Common myeloid progenitor, CD34-positive (primary cell): ENCODE measurements around the gene FAU.
"Not testable (repeated sequence)": the region's sequence is repeated elsewhere in the genome, so short reads cannot be mapped to it uniquely, and the experiment has no call there.

Experiments used
- CTCF ChIA-PET: fragments of 350-600 bp; sonication (Branson Sonifier 250); formaldehyde crosslinking; loops from one replicate; lab custom pipeline; 2021; ENCODE audit warnings: antibody characterized with exemption; lab: Charles Lee
- POLR2A ChIA-PET: fragments of 350-600 bp; sonication (Branson Sonifier 250); formaldehyde crosslinking; loops from one replicate; lab custom pipeline; 2021; ENCODE audit warnings: antibody characterized with exemption; lab: Charles Lee
- DNase-seq, 3 donors: peaks; one replicate each; pipeline versions ENCODE4 v3.0.0 to v3.0.0-alpha.2; 2013
- H3K27ac ChIP-seq, 2 experiments: 1 replicate in 1 of 2; 2 replicates in 1 of 2; pipeline ENCODE4 v1.7.0; 2013; ENCODE audit warnings: inconsistent platforms in 2 of 2, low read length in 2 of 2, mild to moderate bottlenecking in 2 of 2, low read depth in 1 of 2, moderate library complexity in 1 of 2; ENCODE audit not compliant: severe bottlenecking in 2 of 2, insufficient read depth in 1 of 2, poor library complexity in 1 of 2
- H3K27me3 ChIP-seq, 5 experiments: replicated peaks in 2 of 5; 1 replicate in 3 of 5; 2 replicates in 2 of 5; pipeline versions ENCODE4 v1.6.1 to v1.7.0; 2013; ENCODE audit warnings: low read length in 4 of 5, mild to moderate bottlenecking in 2 of 5, moderate library complexity in 2 of 5, inconsistent platforms in 1 of 5; ENCODE audit not compliant: insufficient read depth in 5 of 5, control insufficient read depth in 4 of 5
- H3K36me3 ChIP-seq, 4 experiments: 1 replicate in 2 of 4; 2 replicates in 2 of 4; pipeline versions ENCODE4 v1.6.1 to v1.7.0; 2013; ENCODE audit warnings: low read length in 3 of 4, control low read depth in 1 of 4, mild to moderate bottlenecking in 1 of 4; ENCODE audit not compliant: control insufficient read depth in 4 of 4, insufficient read depth in 4 of 4
- H3K4me1 ChIP-seq, 4 experiments: 1 replicate in 3 of 4; 2 replicates in 1 of 4; pipeline versions ENCODE4 v1.6.1 to v1.7.1; 2013; ENCODE audit warnings: low read length in 3 of 4, mild to moderate bottlenecking in 3 of 4, control low read depth in 1 of 4, inconsistent platforms in 1 of 4, moderate library complexity in 1 of 4; ENCODE audit not compliant: control insufficient read depth in 4 of 4, insufficient read depth in 4 of 4; ENCODE audit errors: control extremely low read depth in 1 of 4
- H3K4me3 ChIP-seq, 7 experiments: 1 replicate in 4 of 7; 2 replicates in 3 of 7; pipeline versions ENCODE4 v1.5.1 to v1.7.0; 2013; ENCODE audit warnings: mild to moderate bottlenecking in 7 of 7, low read length in 6 of 7, moderate library complexity in 6 of 7, inconsistent platforms in 2 of 7, low read depth in 2 of 7, control low read depth in 1 of 7; ENCODE audit not compliant: insufficient read depth in 4 of 7, control insufficient read depth in 1 of 7; ENCODE audit errors: extremely low read depth in 1 of 7
- H3K9me3 ChIP-seq, 5 experiments: 1 replicate in 4 of 5; 2 replicates in 1 of 5; pipeline versions ENCODE4 v1.6.1 to v1.7.1; 2013; ENCODE audit warnings: low read length in 4 of 5, mild to moderate bottlenecking in 2 of 5, inconsistent platforms in 1 of 5, low read depth in 1 of 5, moderate library complexity in 1 of 5; ENCODE audit not compliant: control insufficient read depth in 4 of 5, insufficient read depth in 2 of 5; ENCODE audit errors: control extremely low read depth in 1 of 5
- WGBS: methylation state at CpG from one replicate; pipeline ENCODE4 v1.1.5; 2013; ENCODE audit not compliant: insufficient coverage; 5-methylcytosine and 5-hydroxymethylcytosine counted together

Gene FAU

DNA sequence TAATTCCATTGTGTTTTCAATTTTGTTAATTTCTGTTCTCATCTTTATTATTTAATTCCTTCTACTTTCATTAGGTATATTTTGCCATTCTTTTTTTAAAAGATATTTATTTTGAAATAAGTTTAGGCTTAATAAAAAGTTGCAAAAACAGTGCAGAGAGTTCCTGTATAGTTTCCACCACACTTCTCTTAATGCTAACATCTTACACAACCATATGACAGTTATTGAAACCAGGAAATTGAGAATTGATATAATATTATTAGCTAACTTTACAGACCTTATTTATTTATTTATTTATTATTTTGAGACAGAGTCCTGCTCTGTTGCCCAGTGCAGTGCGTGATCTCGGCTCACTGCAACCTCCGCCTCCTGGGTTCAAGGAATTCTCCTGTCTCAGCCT lies 34.3 kb upstream of the FAU start:
- Histone ChIP-seq H3K4me3 (no peak overlapping the region), H3K27me3 (no peaks in the 10 kb centered on the region), H3K4me1 (peaks cover 4 to 23% (median 16%) of the 10 kb centered on the region in 4 experiments), H3K36me3 (no peaks in the 10 kb centered on the region), H3K27ac (no peak overlapping the region), H3K9me3 (no peaks in the 10 kb centered on the region)
- no peak for DNase-seq
- CTCF ChIA-PET = interaction anchor here (0.8 to 1.0 kb wide), 2 partner anchors 21 to 44 kb away, joined by 3 read pairs; no protein-coding TSS in a partner anchor
- POLR2A ChIA-PET = no interaction called here
- 94% methylated on average over 3 of the region's 3 CpGs for WGBS

DNA sequence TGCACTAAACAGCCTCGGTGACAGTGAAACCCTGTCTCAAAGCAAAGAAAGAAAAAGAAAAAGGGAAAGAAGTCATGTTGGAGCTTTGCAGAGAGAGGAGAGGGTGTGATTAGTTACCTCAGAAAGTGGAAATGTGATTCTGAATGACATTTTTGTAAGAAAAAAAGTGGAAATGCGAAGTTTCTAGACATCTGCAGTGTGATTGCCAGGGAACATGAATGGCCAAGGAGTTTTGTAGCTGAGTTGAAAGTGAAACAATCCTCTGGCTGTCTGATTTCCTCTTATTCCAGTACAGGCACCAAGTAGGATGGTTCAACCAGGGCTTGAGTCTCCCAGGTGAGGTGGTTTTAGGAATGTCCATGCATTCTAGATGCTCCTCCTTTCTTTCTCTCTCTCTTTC lies 30.2 kb upstream of the FAU start:
- H3K9me3 ChIP-seq = peaks cover 0 to 3% (median 2%) of the 10 kb centered on the region in 5 experiments
- peak overlapping the region in 1 of 2 experiments; percentile 90 for H3K27ac ChIP-seq
- DNase-seq = peak in 2 of 3 donors; percentile 66 to 67
- ChIA-PET POLR2A (interaction anchor here (1.0 to 1.8 kb wide), 4 partner anchors 17 to 28 kb away, joined by 3 to 7 read pairs (median 5); partner anchors contain the start of genes SPDYC and SYVN1), CTCF (interaction anchor here (1.3 to 1.8 kb wide), 6 partner anchors 11 to 38 kb away, joined by 3 to 6 read pairs (median 5); partner anchors contain the start of gene SPDYC)
- H3K4me3 ChIP-seq = peak overlapping the region in 1 of 7 experiments; percentile 8
- H3K4me1 ChIP-seq = peaks cover 13 to 46% (median 44%) of the 10 kb centered on the region in 4 experiments
- no peaks in the 10 kb centered on the region for H3K27me3 ChIP-seq
- 70% methylated on average over 2 of the region's 2 CpGs for WGBS
- H3K36me3 ChIP-seq = no peaks in the 10 kb centered on the region

DNA sequence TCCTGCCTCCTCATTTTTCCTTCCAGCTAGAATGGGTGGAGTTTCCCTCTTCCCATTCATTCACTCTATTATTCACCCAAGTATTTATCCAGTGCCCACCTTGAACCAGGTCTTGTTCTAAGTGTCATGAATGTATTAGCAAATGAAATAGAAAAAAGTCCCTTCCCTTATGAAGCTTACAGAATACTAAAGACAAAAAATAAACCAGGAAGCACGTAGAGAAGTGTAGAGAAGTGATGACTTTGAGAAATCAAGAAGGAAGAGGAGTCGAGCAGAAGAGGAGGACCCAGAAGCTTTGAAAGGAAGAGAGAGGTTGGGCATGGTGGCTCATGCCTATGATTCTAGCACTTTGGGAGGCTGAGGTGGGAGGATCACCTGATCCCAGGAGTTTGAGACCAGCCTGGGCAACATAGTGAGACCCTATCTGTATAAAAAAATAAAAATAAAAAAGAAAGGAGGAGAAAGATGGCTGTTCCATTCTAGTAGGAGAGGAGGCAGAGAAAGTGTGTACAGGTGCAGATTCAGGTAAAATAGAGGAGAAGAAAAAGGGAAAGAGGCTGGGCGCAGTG lies 29.5 kb upstream of the FAU start:
- Histone ChIP-seq H3K27ac (peak overlapping the region; percentile 80 to 90), H3K27me3 (no peaks in the 10 kb centered on the region), H3K4me3 (peak overlapping the region in 2 of 7 experiments; percentile 45 to 59), H3K4me1 (peaks cover 13 to 46% (median 44%) of the 10 kb centered on the region in 4 experiments), H3K9me3 (peaks cover 0 to 4% (median 2%) of the 10 kb centered on the region in 5 experiments), H3K36me3 (no peaks in the 10 kb centered on the region)
- WGBS = 34% methylated on average over 3 of the region's 3 CpGs
- POLR2A ChIA-PET = interaction anchor here (0.7 to 1.8 kb wide), 5 partner anchors 12 to 29 kb away, joined by 3 to 7 read pairs (median 4); partner anchors contain the start of genes SPDYC and SYVN1
- CTCF ChIA-PET = interaction anchor here (0.6 to 1.8 kb wide), 9 partner anchors 12 to 40 kb away, joined by 3 to 6 read pairs (median 5); partner anchors contain the start of gene SPDYC
- peak in 2 of 3 donors; percentile 46 to 57 for DNase-seq

DNA sequence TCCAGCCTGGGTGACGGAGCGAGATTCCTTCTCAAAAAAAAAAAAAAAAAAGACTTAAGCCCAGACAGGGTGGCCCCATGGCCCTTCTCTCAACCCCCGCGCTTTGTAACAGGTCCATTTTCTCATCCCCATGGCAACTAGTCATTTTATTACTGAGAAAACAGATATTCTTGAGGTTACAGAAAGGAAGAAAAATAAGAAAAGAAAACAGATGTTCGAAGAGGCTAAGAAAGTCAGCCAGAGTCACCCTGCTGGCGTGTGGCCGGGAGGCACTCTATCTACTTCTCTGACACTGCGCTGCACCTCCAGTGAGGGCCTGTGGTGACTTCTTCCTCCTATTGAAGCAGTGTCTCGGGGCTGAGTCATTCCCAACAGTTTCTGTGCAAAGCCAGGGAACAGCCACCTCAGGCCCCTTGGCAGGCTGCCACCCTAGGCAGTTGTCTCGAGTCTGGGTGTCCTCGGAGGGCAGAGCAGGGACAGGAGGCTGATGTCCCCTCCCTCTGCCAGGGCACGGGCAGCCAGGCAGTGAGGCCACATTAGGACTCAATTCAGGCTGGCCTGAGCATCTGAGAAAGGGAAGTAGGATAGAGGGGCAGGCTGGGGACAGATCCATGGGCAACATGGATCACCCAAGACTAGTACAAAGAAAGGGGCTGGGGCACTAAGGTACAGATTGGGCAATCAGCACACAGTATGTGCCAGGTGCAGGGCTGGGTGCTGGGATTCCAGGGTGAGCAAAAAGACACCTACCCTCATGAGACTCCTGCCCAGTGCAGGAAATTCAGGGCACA lies 28.8 kb upstream of the FAU start:
- peak; percentile 97 to 99 (median 99) for DNase-seq
- CTCF ChIA-PET = interaction anchor here (0.6 to 5.4 kb wide), 8 partner anchors 15 to 40 kb away, joined by 3 to 55 read pairs (median 4); partner anchors contain the start of genes SPDYC and SYVN1
- POLR2A ChIA-PET = interaction anchor here (1.1 to 3.9 kb wide), 3 partner anchors 15 to 22 kb away, joined by 6 to 26 read pairs (median 7); partner anchors contain the start of gene SYVN1

DNA sequence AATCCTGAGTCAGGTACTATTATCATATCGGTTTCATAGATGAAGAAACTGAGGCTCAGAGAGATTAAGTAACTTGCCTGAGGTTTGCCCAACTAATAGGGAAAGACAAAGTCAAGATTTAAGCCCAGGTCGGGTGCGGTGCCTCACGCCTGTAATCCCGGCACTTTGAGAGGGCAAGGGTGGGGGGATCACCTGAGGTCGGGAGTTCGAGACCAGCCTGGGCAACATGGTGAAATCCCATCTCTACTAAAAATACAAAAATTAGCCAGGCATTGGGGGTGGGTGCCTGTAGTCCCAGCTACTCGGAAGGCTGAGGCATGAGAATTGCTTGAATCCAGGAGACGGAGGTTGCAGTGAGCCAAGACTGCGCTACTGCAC lies 28.2 kb upstream of the FAU start:
- Histone ChIP-seq H3K4me3 (peak overlapping the region in 3 of 7 experiments; percentile 1 to 17 (median 8)), H3K4me1 (peaks cover 13 to 46% (median 44%) of the 10 kb centered on the region in 4 experiments), H3K27ac (peak overlapping the region; percentile 80 to 90)
- H3K9me3 ChIP-seq, H3K36me3 ChIP-seq, DNase-seq, H3K27me3 ChIP-seq: not testable (repeated sequence)
- ChIA-PET CTCF (interaction anchor here (1.0 to 5.4 kb wide), 3 partner anchors 13 to 35 kb away, joined by 3 to 55 read pairs (median 4); partner anchors contain the start of gene SYVN1), POLR2A (interaction anchor here (1.1 to 3.9 kb wide), 2 partner anchors 15 to 21 kb away, joined by 6 to 26 read pairs; partner anchors contain the start of gene SYVN1)
- WGBS = 90% methylated on average over 6 of the region's 10 CpGs

More for the DNA sequence above, 28.8 kb upstream of the FAU start:
- peaks cover 13 to 46% (median 44%) of the 10 kb centered on the region in 4 experiments for H3K4me1 ChIP-seq
- H3K27me3 ChIP-seq = no peaks in the 10 kb centered on the region
- 7% methylated on average over 7 of the region's 12 CpGs for WGBS
- peak overlapping the region in 5 of 7 experiments; percentile 5 to 59 (median 45) for H3K4me3 ChIP-seq
- peak overlapping the region; percentile 80 to 90 for H3K27ac ChIP-seq
- no peaks in the 10 kb centered on the region for H3K36me3 ChIP-seq
- H3K9me3 ChIP-seq = peaks cover 0 to 4% (median 2%) of the 10 kb centered on the region in 5 experiments

DNA sequence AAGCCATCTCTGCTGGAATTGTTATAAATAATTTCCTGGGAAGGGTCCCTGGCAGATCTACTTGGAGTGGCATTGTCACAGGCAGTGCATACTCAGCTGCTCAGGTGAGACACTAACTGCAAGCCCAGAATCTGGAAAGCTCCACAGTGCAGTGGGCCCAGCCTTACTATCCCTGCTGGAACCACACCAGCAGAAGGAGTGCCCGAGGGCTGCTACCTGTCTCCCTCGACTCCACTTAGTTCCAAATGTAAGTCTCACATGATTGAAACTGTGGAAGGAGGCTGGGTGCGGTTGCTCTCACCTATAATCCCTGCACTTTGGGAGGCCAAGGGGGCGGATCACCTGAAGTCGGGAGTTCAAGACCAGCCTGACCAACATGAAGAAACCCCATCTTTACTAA lies 26.7 kb upstream of the FAU start:
- Histone ChIP-seq H3K27me3 (no peaks in the 10 kb centered on the region), H3K4me3 (no peak overlapping the region), H3K27ac (no peak overlapping the region), H3K9me3 (peaks cover 0 to 4% (median 2%) of the 10 kb centered on the region in 5 experiments), H3K36me3 (no peaks in the 10 kb centered on the region), H3K4me1 (peaks cover 13 to 46% (median 44%) of the 10 kb centered on the region in 4 experiments)
- no peak for DNase-seq
- ChIA-PET POLR2A (interaction anchor here (0.7 to 3.9 kb wide), 3 partner anchors 13 to 32 kb away, joined by 3 to 26 read pairs (median 4); partner anchors contain the start of gene SYVN1), CTCF (interaction anchor here (0.7 to 5.4 kb wide), 7 partner anchors 13 to 262 kb away, joined by 3 to 55 read pairs (median 3); partner anchors contain the start of genes CAPN1 and SYVN1)
- WGBS = 100% methylated on average over 2 of the region's 5 CpGs
